K562 (cell line): ENCODE measurements around the gene SYMPK. TPM values are rescaled to one million over a fixed set of nuclear protein-coding genes. Genes with fewer than 3 reads are reported as not detected.
A peak's percentile ranks its signal among the peaks of the same experiment; 100 is the strongest.

Experiments used
- CBX2 ChIP-seq: fragments of 200-600 bp; sonication (generic); IDR thresholded peaks from one replicate; pipeline ENCODE4 v1.6.1; 2012; ENCODE audit warnings: mild to moderate bottlenecking, low read length, inconsistent platforms; ENCODE audit not compliant: insufficient read depth, poor library complexity, severe bottlenecking
- GABPA ChIP-seq: fragments of 200-800 bp; sonication (Bioruptor generic); conservative IDR thresholded peaks from 2 replicates; pipeline ENCODE4 v1.6.1; 2016; ENCODE audit warnings: low read depth, missing genetic modification characterization, missing compliant biosample characterization
- IFI16 ChIP-seq: fragments of 250-450 bp; sonication (Bioruptor Pico); IDR thresholded peaks from 2 replicates; pipeline ENCODE4 v2.1.2; 2022; ENCODE audit warnings: mild to moderate bottlenecking, inconsistent platforms
- MTA1 ChIP-seq: fragments of 450-650 bp; IDR thresholded peaks from 2 replicates; pipeline ENCODE4 v1.6.1; 2017; ENCODE audit warnings: borderline replicate concordance
- NFIC ChIP-seq: fragments of 450-650 bp; IDR thresholded peaks from 2 replicates; pipeline ENCODE4 v1.6.1; 2017; ENCODE audit warnings: mild to moderate bottlenecking, inconsistent platforms
- NFYB ChIP-seq: IDR thresholded peaks from 2 replicates; pipeline ENCODE4 v1.6.1; 2011; ENCODE audit warnings: mild to moderate bottlenecking, moderate library complexity; ENCODE audit not compliant: insufficient read length; ENCODE audit errors: extremely low read depth
- PCBP1 ChIP-seq: fragments of 200-400 bp; formaldehyde crosslinking; IDR thresholded peaks from 2 replicates; pipeline ENCODE4 v1.6.1; 2018; ENCODE audit warnings: mild to moderate bottlenecking, low read depth, low read length; ENCODE audit not compliant: poor library complexity, severe bottlenecking
- PML ChIP-seq: IDR thresholded peaks from 2 replicates; pipeline ENCODE4 v1.6.1; 2012; ENCODE audit warnings: low read length, inconsistent platforms
- POLR2H ChIP-seq: IDR thresholded peaks from 2 replicates; pipeline ENCODE4 v1.6.1; 2016; ENCODE audit warnings: missing genetic modification characterization, low read depth, mild to moderate bottlenecking, control low read depth, missing compliant biosample characterization, moderate library complexity
- PPARD ChIP-seq: fragments of 250-450 bp; sonication (Bioruptor Pico); IDR thresholded peaks from 2 replicates; pipeline ENCODE4 v1.8.0; 2022; ENCODE audit warnings: inconsistent platforms, mild to moderate bottlenecking, moderate library complexity
- RFX1 ChIP-seq: fragments of 450-650 bp; IDR thresholded peaks from 2 replicates; pipeline ENCODE4 v1.6.1; 2016; ENCODE audit warnings: mild to moderate bottlenecking, moderate library complexity
- SAFB ChIP-seq: fragments of 200-400 bp; formaldehyde crosslinking; IDR thresholded peaks from 2 replicates; pipeline ENCODE4 v1.6.1; 2017; ENCODE audit warnings: low read depth, low read length, borderline replicate concordance
- SMAD4 ChIP-seq: fragments of 250-450 bp; sonication (Bioruptor Pico); conservative IDR thresholded peaks from 2 replicates; pipeline ENCODE4 v1.8.0; 2021; ENCODE audit warnings: inconsistent platforms, mild to moderate bottlenecking, moderate library complexity
- ZC3H11A ChIP-seq: IDR thresholded peaks from 2 replicates; pipeline ENCODE4 v1.6.1; 2012; ENCODE audit warnings: low read depth, low read length, improper control_type of control experiment
- ZFP1 ChIP-seq: fragments of 450-650 bp; formaldehyde crosslinking; IDR thresholded peaks from 2 replicates; pipeline ENCODE4 v1.4.0; 2020; ENCODE audit warnings: mild to moderate bottlenecking, mixed read lengths
- ZNF316 ChIP-seq: fragments of 450-650 bp; IDR thresholded peaks from 2 replicates; pipeline ENCODE4 v1.6.1; 2016
- ZNF77 ChIP-seq: fragments of 250-450 bp; sonication (Bioruptor Pico); IDR thresholded peaks from 2 replicates; pipeline ENCODE4 v1.5.0; 2020
- ZSCAN29 ChIP-seq: fragments of 450-650 bp; IDR thresholded peaks from 2 replicates; pipeline ENCODE4 v1.6.1; 2017
- polyA plus RNA-seq, 8 experiments: library from polyadenylated mRNA; depleted of rRNA in 4 of 8; stranded (reverse) in 5 of 8; unstranded in 3 of 8; fragments of >200 nt; fragmentation: Nextera tagmentation in 2 of 8; fragmentation: Illumina TruSeq in 1 of 8; extraction: Ambion mirVana in 2 of 8; extraction: Trizol in 1 of 8; gene quantifications; 2 replicates each; pipeline versions ENCODE4 v1.2.1 to v1.2.3, GENCODE V29; 2011 to 2014; ENCODE audit warnings: inconsistent platforms in 1 of 8, missing spikeins in 1 of 8
- total RNA-seq, 7 experiments: library from RNA; depleted of rRNA in 6 of 7; stranded (reverse); fragments of >200 nt in 6 of 7; fragmentation: Illumina TruSeq in 2 of 7; extraction: Trizol in 2 of 7; gene quantifications; 2 replicates each; pipeline versions ENCODE4 v1.2.1 to v1.2.3, GENCODE V29; 2011 to 2021; ENCODE audit warnings: low replicate concordance in 1 of 7
- TF ChIP-seq, protein P1 (sequence below): fragments of 250-450 bp; sonication (Bioruptor Pico); IDR thresholded peaks from 2 replicates; pipeline ENCODE4 v1.5.0; 2020; ENCODE audit warnings: mild to moderate bottlenecking, borderline replicate concordance
- TF ChIP-seq, protein P2 (sequence below): fragments of 200-800 bp; sonication (Bioruptor generic); IDR thresholded peaks from 2 replicates; pipeline ENCODE4 v1.6.1; 2016; ENCODE audit warnings: missing genetic modification characterization, missing compliant biosample characterization

Gene SYMPK
- total and polyA plus RNA-seq, 9 of the 15 experiments (the other 6 are each of a cell fraction or from before 2014, with no cell fraction given), result 0.73 to 95.5 (median 58.4) TPM

DNA sequence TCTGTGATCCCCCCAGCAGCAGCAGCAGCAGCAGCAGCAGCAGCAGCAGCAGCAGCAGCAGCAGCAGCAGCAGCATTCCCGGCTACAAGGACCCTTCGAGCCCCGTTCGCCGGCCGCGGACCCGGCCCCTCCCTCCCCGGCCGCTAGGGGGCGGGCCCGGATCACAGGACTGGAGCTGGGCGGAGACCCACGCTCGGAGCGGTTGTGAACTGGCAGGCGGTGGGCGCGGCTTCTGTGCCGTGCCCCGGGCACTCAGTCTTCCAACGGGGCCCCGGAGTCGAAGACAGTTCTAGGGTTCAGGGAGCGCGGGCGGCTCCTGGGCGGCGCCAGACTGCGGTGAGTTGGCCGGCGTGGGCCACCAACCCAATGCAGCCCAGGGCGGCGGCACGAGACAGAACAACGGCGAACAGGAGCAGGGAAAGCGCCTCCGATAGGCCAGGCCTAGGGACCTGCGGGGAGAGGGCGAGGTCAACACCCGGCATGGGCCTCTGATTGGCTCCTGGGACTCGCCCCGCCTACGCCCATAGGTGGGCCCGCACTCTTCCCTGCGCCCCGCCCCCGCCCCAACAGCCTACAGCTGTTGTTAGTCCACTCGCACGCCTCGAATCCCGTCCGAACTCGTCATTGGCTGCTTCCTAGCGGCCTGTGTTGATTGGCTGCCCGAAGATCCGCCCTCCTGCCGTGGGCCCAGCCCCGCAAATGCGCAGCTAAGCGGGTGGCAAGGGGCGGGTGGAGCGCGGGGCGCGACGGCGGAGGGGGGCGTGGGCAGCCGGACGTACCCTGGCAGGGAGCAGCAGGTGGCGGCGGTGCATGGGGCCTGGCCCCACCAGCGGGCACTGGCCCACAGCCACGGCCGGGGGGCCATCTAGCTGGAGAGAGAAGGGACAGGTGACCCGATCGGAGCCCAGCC, 92.5 kb downstream of the SYMPK start (continued):
- TF ChIP-seq MTA1 (no peak), ZFP1 (CRISPR knock-in tag) (no peak), ZSCAN29 (no peak), POLR2H (tag) (no peak), PCBP1 (peak; percentile 98), SMAD4 (peak; percentile 71), PPARD (CRISPR knock-in tag) (no peak), NFYB (peak; percentile 98), PML (no peak; the same call in 1 of the 2 replicates), GABPA (no peak; the same call in 1 of the 2 replicates), ZNF316 (no peak), CBX2 (no peak), IFI16 (CRISPR knock-in tag) (no peak), RFX1 (no peak), SAFB (peak; percentile 82), NFIC (0 out of 2 replicates have a peak, but pooled peaks have one; percentile 17), ZC3H11A (no peak), ZNF77 (no peak)
- TF ChIP-seq, protein P1, sequence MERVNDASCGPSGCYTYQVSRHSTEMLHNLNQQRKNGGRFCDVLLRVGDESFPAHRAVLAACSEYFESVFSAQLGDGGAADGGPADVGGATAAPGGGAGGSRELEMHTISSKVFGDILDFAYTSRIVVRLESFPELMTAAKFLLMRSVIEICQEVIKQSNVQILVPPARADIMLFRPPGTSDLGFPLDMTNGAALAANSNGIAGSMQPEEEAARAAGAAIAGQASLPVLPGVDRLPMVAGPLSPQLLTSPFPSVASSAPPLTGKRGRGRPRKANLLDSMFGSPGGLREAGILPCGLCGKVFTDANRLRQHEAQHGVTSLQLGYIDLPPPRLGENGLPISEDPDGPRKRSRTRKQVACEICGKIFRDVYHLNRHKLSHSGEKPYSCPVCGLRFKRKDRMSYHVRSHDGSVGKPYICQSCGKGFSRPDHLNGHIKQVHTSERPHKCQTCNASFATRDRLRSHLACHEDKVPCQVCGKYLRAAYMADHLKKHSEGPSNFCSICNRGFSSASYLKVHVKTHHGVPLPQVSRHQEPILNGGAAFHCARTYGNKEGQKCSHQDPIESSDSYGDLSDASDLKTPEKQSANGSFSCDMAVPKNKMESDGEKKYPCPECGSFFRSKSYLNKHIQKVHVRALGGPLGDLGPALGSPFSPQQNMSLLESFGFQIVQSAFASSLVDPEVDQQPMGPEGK (CRISPR knock-in tag), result peak; percentile 73; the same call in 1 of the 2 replicates
- TF ChIP-seq, protein P2, sequence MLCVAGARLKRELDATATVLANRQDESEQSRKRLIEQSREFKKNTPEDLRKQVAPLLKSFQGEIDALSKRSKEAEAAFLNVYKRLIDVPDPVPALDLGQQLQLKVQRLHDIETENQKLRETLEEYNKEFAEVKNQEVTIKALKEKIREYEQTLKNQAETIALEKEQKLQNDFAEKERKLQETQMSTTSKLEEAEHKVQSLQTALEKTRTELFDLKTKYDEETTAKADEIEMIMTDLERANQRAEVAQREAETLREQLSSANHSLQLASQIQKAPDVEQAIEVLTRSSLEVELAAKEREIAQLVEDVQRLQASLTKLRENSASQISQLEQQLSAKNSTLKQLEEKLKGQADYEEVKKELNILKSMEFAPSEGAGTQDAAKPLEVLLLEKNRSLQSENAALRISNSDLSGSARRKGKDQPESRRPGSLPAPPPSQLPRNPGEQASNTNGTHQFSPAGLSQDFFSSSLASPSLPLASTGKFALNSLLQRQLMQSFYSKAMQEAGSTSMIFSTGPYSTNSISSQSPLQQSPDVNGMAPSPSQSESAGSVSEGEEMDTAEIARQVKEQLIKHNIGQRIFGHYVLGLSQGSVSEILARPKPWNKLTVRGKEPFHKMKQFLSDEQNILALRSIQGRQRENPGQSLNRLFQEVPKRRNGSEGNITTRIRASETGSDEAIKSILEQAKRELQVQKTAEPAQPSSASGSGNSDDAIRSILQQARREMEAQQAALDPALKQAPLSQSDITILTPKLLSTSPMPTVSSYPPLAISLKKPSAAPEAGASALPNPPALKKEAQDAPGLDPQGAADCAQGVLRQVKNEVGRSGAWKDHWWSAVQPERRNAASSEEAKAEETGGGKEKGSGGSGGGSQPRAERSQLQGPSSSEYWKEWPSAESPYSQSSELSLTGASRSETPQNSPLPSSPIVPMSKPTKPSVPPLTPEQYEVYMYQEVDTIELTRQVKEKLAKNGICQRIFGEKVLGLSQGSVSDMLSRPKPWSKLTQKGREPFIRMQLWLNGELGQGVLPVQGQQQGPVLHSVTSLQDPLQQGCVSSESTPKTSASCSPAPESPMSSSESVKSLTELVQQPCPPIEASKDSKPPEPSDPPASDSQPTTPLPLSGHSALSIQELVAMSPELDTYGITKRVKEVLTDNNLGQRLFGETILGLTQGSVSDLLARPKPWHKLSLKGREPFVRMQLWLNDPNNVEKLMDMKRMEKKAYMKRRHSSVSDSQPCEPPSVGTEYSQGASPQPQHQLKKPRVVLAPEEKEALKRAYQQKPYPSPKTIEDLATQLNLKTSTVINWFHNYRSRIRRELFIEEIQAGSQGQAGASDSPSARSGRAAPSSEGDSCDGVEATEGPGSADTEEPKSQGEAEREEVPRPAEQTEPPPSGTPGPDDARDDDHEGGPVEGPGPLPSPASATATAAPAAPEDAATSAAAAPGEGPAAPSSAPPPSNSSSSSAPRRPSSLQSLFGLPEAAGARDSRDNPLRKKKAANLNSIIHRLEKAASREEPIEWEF (CRISPR knock-in tag), result no peak
